ENCODE data around the gene FANCC. TPM values are rescaled to one million over a fixed set of nuclear protein-coding genes. Genes with fewer than 3 reads are reported as not detected.

Gene FANCC
- total and polyA plus RNA-seq, 2 experiments from 2014 or later = 5.0 to 5.3 TPM

DNA sequence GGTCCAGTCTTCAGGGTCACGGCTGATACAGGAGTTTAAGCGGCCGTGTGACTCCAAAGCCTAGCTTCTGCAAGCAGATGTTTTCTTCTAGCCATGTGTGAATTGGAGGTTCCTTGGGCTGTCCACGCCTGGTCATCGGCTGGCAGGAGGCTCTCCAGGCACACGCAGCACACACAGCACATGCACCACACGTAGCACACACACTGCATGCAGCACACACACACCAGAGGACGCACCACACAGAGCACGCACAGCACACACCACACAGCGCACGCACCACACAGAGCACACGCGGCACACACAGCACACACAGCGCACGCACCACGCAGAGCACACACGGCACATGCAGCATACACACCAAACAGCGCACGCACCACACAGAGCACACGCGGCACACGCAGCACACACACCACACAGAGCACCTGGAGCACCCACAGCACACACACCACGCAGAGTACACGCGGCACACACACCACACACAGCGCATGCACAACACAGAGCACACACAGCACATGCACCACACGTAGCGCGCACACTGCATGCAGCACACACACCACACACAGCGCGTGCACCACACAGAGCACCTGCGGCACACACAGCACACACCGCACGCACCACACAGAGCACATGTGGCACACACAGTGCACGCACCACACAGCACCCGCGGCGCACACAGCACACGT, 234.3 kb downstream of the FANCC start:
- Histone ChIP-seq H3K79me2 (ENCODE audit: insufficient read depth) (peaks cover 99% of the 10 kb centered on the region), H3K9ac (no peak overlapping the region), H4K20me1 (ENCODE audit: insufficient read depth) (peaks cover 17% of the 10 kb centered on the region), H3K4me3 (no peak overlapping the region), H3K9me2 (ENCODE audit: insufficient read depth) (no peaks in the 10 kb centered on the region), H3F3A (ENCODE audit: insufficient read depth) (peaks cover 59% of the 10 kb centered on the region; the same call in 1 of the 2 replicates), H3K4me1 (ENCODE audit: insufficient read depth) (no peaks in the 10 kb centered on the region), H3K27me3 (replicated peaks; ENCODE audit: insufficient read depth) (no peaks in the 10 kb centered on the region), H3K4me2 (ENCODE audit: unreplicated experiment) (no peak overlapping the region), H3K9me3 (ENCODE audit: low read depth) (no peaks in the 10 kb centered on the region), H3K27ac (no peak overlapping the region), H3K36me3 (ENCODE audit: low read depth) (peaks cover 86% of the 10 kb centered on the region), H2AFZ (no peak overlapping the region)
- TF ChIP-seq EZH2phosphoT487 (IDR thresholded peaks at IDR 0.05; ENCODE audit: insufficient read depth, low read depth) = no peak
- TF ChIP-seq EZH2 (IDR thresholded peaks at IDR 0.05; ENCODE audit: insufficient read depth, poor library complexity, severe bottlenecking) = no peak
- in situ Hi-C loops (cut with MboI) = no loop called here
- WGBS, 2 experiments (ENCODE audit: low coverage in 1 of 2, low lambda C conversion rate in 2 of 2, missing lambda C conversion rate in 2 of 2) = 91 to 93% methylated on average over 39 of the region's 39 CpGs
- DNase-seq = no peak

DNA sequence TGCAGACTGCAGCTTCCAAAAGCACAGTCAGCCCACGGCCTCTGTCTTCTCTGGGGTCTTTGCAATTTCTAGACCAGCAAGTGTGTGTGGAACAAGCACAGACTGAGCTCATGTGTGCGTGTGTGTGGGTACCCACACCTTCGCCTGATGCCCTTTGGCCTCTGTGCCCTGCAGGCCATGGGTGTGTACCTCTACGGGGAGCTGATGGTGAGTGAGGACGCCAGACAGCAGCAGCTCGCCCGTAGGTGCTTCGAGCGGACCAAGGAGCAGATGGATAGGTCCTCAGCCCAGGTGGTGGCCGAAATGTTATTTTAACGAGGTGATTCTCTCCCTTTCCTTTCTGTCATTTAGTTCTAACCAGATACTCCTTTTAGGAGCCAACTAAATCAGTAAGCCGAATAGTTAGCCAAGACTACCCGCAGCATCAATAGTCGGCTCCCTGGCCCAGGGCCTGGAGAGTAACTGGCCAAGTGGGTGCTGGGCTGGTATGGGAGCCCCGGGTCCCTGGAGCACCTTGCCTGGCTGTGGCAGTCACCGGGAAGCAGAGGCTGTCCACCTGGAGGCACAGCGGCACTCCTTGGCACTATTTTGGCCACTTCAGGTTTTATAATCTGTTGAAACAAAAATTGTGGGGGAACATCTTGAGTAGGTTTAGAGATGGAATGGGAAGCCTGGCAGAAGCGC, 235.0 kb downstream of the FANCC start:
- H3K4me3 ChIP-seq = no peak overlapping the region
- peaks cover 60% of the 10 kb centered on the region; the same call in 1 of the 2 replicates for H3F3A ChIP-seq (ENCODE audit: insufficient read depth)
- in situ Hi-C loops (cut with MboI) = no loop called here
- H4K20me1 ChIP-seq (ENCODE audit: insufficient read depth) = peaks cover 17% of the 10 kb centered on the region
- no peaks in the 10 kb centered on the region for H3K9me2 ChIP-seq (ENCODE audit: insufficient read depth)
- peaks cover 89% of the 10 kb centered on the region for H3K36me3 ChIP-seq (ENCODE audit: low read depth)
- no peak overlapping the region for H3K4me2 ChIP-seq (ENCODE audit: unreplicated experiment)
- no peak overlapping the region for H3K9ac ChIP-seq
- no peaks in the 10 kb centered on the region for H3K4me1 ChIP-seq (ENCODE audit: insufficient read depth)
- peaks cover 99% of the 10 kb centered on the region for H3K79me2 ChIP-seq (ENCODE audit: insufficient read depth)
- TF ChIP-seq EZH2phosphoT487 (IDR thresholded peaks at IDR 0.05; ENCODE audit: insufficient read depth, low read depth) (no peak), EZH2 (IDR thresholded peaks at IDR 0.05; ENCODE audit: insufficient read depth, poor library complexity, severe bottlenecking) (no peak)
- WGBS, 2 experiments (ENCODE audit: low coverage in 1 of 2, low lambda C conversion rate in 2 of 2, missing lambda C conversion rate in 2 of 2) = 87 to 89% methylated on average over 18 of the region's 18 CpGs
- no peak overlapping the region for H2AFZ ChIP-seq
- no peaks in the 10 kb centered on the region for H3K9me3 ChIP-seq (ENCODE audit: low read depth)
- H3K27ac ChIP-seq = 0 out of 2 replicates have a peak overlapping the region, but pooled peaks have one; percentile 1
- no peak for DNase-seq
- H3K27me3 ChIP-seq (replicated peaks; ENCODE audit: insufficient read depth) = no peaks in the 10 kb centered on the region

DNA sequence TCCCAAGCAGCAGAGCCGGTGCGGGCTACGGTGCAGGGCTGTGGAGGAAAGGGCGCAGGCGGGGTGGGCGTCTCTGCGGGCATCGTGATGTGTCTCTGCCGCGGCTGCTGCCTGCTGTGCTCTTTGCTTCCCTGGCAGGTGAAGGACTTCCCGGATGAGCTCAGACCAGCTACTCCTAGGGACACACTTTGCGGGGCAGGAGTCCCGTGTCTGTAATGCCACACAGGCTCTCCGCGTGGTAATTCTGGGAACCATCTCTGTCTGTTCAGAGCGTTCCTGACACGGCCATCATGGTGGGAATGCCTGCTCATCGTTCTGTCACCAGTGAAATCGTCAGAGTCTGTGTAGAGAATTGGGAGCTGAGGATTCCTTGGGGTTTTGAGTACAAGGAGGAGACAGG, 235.5 kb downstream of the FANCC start:
- no peak overlapping the region for H3K9ac ChIP-seq
- 96% methylated on average over 19 of the region's 19 CpGs for WGBS, 2 experiments (ENCODE audit: low coverage in 1 of 2, low lambda C conversion rate in 2 of 2, missing lambda C conversion rate in 2 of 2)
- H3K4me2 ChIP-seq (ENCODE audit: unreplicated experiment) = no peak overlapping the region
- no peaks in the 10 kb centered on the region for H3K27me3 ChIP-seq (replicated peaks; ENCODE audit: insufficient read depth)
- H3K27ac ChIP-seq = no peak overlapping the region
- DNase-seq = no peak
- in situ Hi-C loops (cut with MboI) = no loop called here
- H4K20me1 ChIP-seq (ENCODE audit: insufficient read depth) = peaks cover 17% of the 10 kb centered on the region
- no peak overlapping the region for H3K4me3 ChIP-seq
- no peaks in the 10 kb centered on the region for H3K9me3 ChIP-seq (ENCODE audit: low read depth)
- H2AFZ ChIP-seq = no peak overlapping the region
- no peaks in the 10 kb centered on the region for H3K4me1 ChIP-seq (ENCODE audit: insufficient read depth)
- TF ChIP-seq EZH2 (IDR thresholded peaks at IDR 0.05; ENCODE audit: insufficient read depth, poor library complexity, severe bottlenecking) (no peak), EZH2phosphoT487 (IDR thresholded peaks at IDR 0.05; ENCODE audit: insufficient read depth, low read depth) (no peak)
- no peaks in the 10 kb centered on the region for H3K9me2 ChIP-seq (ENCODE audit: insufficient read depth)
- peaks cover 92% of the 10 kb centered on the region for H3K36me3 ChIP-seq (ENCODE audit: low read depth)
- H3F3A ChIP-seq (ENCODE audit: insufficient read depth) = peaks cover 62% of the 10 kb centered on the region; the same call in 1 of the 2 replicates
- H3K79me2 ChIP-seq (ENCODE audit: insufficient read depth) = peaks cover 100% of the 10 kb centered on the region

DNA sequence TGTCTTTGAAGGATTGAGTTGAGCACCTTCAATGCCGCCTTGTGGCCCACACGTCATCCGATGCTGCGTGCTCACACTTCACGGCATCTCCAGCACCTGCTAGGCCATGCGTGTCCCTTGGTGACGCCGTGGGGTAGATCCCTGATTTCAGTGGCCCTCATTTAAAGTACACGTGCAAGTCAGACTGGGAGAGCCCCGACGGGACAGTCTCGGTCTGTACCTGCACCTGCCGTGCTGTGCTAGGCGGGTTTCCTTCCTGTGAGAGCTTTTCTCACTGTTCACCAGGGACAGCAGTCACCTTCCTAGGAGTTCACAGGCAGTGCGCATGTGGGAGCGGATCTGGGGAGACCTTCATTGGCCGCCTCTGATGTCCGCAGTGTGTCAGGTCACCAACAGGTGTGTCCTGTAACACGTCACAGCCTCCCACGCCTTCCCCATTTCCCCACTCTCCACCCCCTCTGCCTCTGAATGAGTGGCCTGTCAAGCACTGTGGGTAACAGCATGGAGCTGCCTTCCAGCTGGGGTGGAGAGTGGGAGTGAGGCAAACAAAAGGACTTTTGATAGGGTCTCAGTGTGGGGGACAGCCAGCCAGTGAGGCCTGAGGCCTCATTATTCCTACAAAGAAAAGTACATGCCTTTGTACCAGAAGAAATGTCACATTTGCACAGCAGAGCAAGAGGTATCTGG, 236.4 kb downstream of the FANCC start:
- no peak overlapping the region for H3K4me3 ChIP-seq
- WGBS, 2 experiments (ENCODE audit: low coverage in 1 of 2, low lambda C conversion rate in 2 of 2, missing lambda C conversion rate in 2 of 2) = 95 to 97% methylated on average over 20 of the region's 20 CpGs
- H3K4me2 ChIP-seq (ENCODE audit: unreplicated experiment) = no peak overlapping the region
- H3K9me2 ChIP-seq (ENCODE audit: insufficient read depth) = no peaks in the 10 kb centered on the region
- peaks cover 64% of the 10 kb centered on the region for H3F3A ChIP-seq (ENCODE audit: insufficient read depth)
- TF ChIP-seq EZH2phosphoT487 (IDR thresholded peaks at IDR 0.05; ENCODE audit: insufficient read depth, low read depth) (no peak), EZH2 (IDR thresholded peaks at IDR 0.05; ENCODE audit: insufficient read depth, poor library complexity, severe bottlenecking) (no peak)
- no peak overlapping the region for H3K27ac ChIP-seq
- no peaks in the 10 kb centered on the region for H3K9me3 ChIP-seq (ENCODE audit: low read depth)
- no peaks in the 10 kb centered on the region for H3K27me3 ChIP-seq (replicated peaks; ENCODE audit: insufficient read depth)
- no peaks in the 10 kb centered on the region for H3K4me1 ChIP-seq (ENCODE audit: insufficient read depth)
- peaks cover 17% of the 10 kb centered on the region for H4K20me1 ChIP-seq (ENCODE audit: insufficient read depth)
- H2AFZ ChIP-seq = no peak overlapping the region
- no peak for DNase-seq
- H3K79me2 ChIP-seq (ENCODE audit: insufficient read depth) = peaks cover 100% of the 10 kb centered on the region
- H3K36me3 ChIP-seq (ENCODE audit: low read depth) = peaks cover 86% of the 10 kb centered on the region
- in situ Hi-C loops (cut with MboI) = no loop called here
- H3K9ac ChIP-seq = no peak overlapping the region
